ENCODE results near the gene DENND4A. TPM values are rescaled to one million over a fixed set of nuclear protein-coding genes. Genes with fewer than 3 reads are reported as not detected.

DENND4A gene
- polyA plus RNA-seq, 2 of the 4 experiments (the other 2 are of a cell fraction) = 5.6 to 16.8 TPM

GRCh38 chr15:65630760-65631159 lies 161.3 kb downstream of the DENND4A start:
- no peak for FAIRE-seq
- peaks cover 12% of the 10 kb centered on the region for H3K4me1 ChIP-seq
- H3K27ac ChIP-seq = no peak overlapping the region
- ChIA-PET POLR2A (interaction anchor here (1.1 kb wide), 1 partner anchor 20 kb away, joined by 3 read pairs; the partner anchor contains the start of gene INTS14), CTCF (interaction anchor here (0.9 to 3.2 kb wide), 6 partner anchors 10 to 220 kb away, joined by 3 to 14 read pairs (median 3); partner anchors contain the start of gene INTS14)
- 93% methylated on average over 5 of the region's 5 CpGs for WGBS (ENCODE audit: missing lambda C conversion rate)
- no peak for TF ChIP-seq POLR2AphosphoS2 (conservative IDR thresholded peaks at IDR 0.05; ENCODE audit: low read length)
- TF ChIP-seq KDM5A (IDR thresholded peaks at IDR 0.05) = no peak
- no peak for TF ChIP-seq NR3C1 (IDR thresholded peaks at IDR 0.05)
- no peak for TF ChIP-seq HDAC2 (IDR thresholded peaks at IDR 0.05)
- TF ChIP-seq EP300 (IDR thresholded peaks at IDR 0.05) = no peak
- TF ChIP-seq MAFK (IDR thresholded peaks at IDR 0.05; ENCODE audit: partially characterized antibody) = no peak
- TF ChIP-seq KDM1A (IDR thresholded peaks at IDR 0.05; ENCODE audit: low read depth) = no peak
- TF ChIP-seq TFCP2L1 (CRISPR knock-in tag; IDR thresholded peaks at IDR 0.05) = no peak
- TF ChIP-seq REST (IDR thresholded peaks at IDR 0.05) = no peak
- TF ChIP-seq HMGXB4 (CRISPR knock-in tag; IDR thresholded peaks at IDR 0.05; ENCODE audit: borderline replicate concordance) = no peak
- TF ChIP-seq ZC3H11A (IDR thresholded peaks at IDR 0.05) = no peak
- no peak for TF ChIP-seq HOXA7 (CRISPR knock-in tag; IDR thresholded peaks at IDR 0.05)
- TF ChIP-seq EHF (CRISPR knock-in tag; IDR thresholded peaks at IDR 0.05) = no peak
- TF ChIP-seq ZSCAN20 (CRISPR knock-in tag; IDR thresholded peaks at IDR 0.05) = no peak
- no peak for TF ChIP-seq POLR2A (IDR thresholded peaks at IDR 0.05; ENCODE audit: low read length)
- no peak for TF ChIP-seq RARB (CRISPR knock-in tag; IDR thresholded peaks at IDR 0.05)
- TF ChIP-seq HES2 (IDR thresholded peaks at IDR 0.05) = no peak
- no peak for TF ChIP-seq PBX3 (IDR thresholded peaks at IDR 0.05)
- TF ChIP-seq BCL3 (IDR thresholded peaks at IDR 0.05) = no peak
- no peak overlapping the region for H3K4me2 ChIP-seq
- no peaks in the 10 kb centered on the region for H3K9me3 ChIP-seq
- ATAC-seq = no peak
- no peak for DNase-seq (ENCODE audit: low read depth in 1 of 2, low spot score in 1 of 2)
- H3K4me3 ChIP-seq = no peak overlapping the region

GRCh38 chr15:65629548-65629947 lies 162.5 kb downstream of the DENND4A start:
- ATAC-seq = no peak
- 69% methylated on average over 3 of the region's 3 CpGs for WGBS (ENCODE audit: missing lambda C conversion rate)
- ChIA-PET CTCF (interaction anchor here (1.0 to 9.8 kb wide), 11 partner anchors 7 to 240 kb away, joined by 3 to 106 read pairs (median 4); partner anchors contain the start of genes INTS14 and RAB11A), POLR2A (no interaction called here)
- no peak overlapping the region for H3K4me2 ChIP-seq
- H3K27ac ChIP-seq = no peak overlapping the region
- H3K9me3 ChIP-seq = no peaks in the 10 kb centered on the region
- H3K4me1 ChIP-seq = peaks cover 8% of the 10 kb centered on the region
- H3K4me3 ChIP-seq = no peak overlapping the region
- FAIRE-seq = no peak
- DNase-seq (ENCODE audit: low read depth in 1 of 2, low spot score in 1 of 2) = no peak
- TF ChIP-seq CBX8 (IDR thresholded peaks at IDR 0.05) (no peak), JUN (IDR thresholded peaks at IDR 0.05) (no peak), ZFP36 (IDR thresholded peaks at IDR 0.05; ENCODE audit: borderline replicate concordance, partially characterized antibody) (no peak), HDAC2 (IDR thresholded peaks at IDR 0.05) (no peak), RARB (CRISPR knock-in tag; IDR thresholded peaks at IDR 0.05) (no peak), HOXB13 (CRISPR knock-in tag; IDR thresholded peaks at IDR 0.05; ENCODE audit: low read depth) (no peak), HMGXB4 (CRISPR knock-in tag; IDR thresholded peaks at IDR 0.05; ENCODE audit: borderline replicate concordance) (no peak), RAD21 (conservative IDR thresholded peaks at IDR 0.05 in 1 of 2, IDR thresholded peaks at IDR 0.05 in 1 of 2) (no peak), TFCP2L1 (CRISPR knock-in tag; IDR thresholded peaks at IDR 0.05) (no peak), PBX3 (IDR thresholded peaks at IDR 0.05) (no peak), GATA3 (IDR thresholded peaks at IDR 0.05; ENCODE audit: borderline replicate concordance) (no peak), KDM1A (IDR thresholded peaks at IDR 0.05; ENCODE audit: low read depth) (no peak), HES2 (IDR thresholded peaks at IDR 0.05) (no peak), FOSL2 (IDR thresholded peaks at IDR 0.05) (no peak), FOSL2 (CRISPR knock-in tag; IDR thresholded peaks at IDR 0.05) (no peak)
